Mucosa of gallbladder (tissue), 1 donor: ENCODE data around the gene RPS24. TPM values are rescaled to one million over a fixed set of nuclear protein-coding genes. Genes with fewer than 3 reads are reported as not detected.
"Not testable (repeated sequence)": the region's sequence is repeated elsewhere in the genome, so short reads cannot be mapped to it uniquely, and the experiment has no call there.

Source experiments
- DNase-seq: peaks from one replicate; pipeline ENCODE4 v3.0.0-alpha.2; 2020; ENCODE audit warnings: low spot score
- total RNA-seq: library from RNA; stranded (reverse); gene quantifications from one replicate; pipeline ENCODE4 v1.2.1, GENCODE V29; 2021
- donor health status: DM: no; HTN: no; CAD: no.

Gene RPS24
- 978 TPM for total RNA-seq

- DNase-seq, result peak; percentile 98
Observed at GRCh38 chr10:78033637-78034470, at the start of gene RPS24. Gene RPS24, plus strand, starts transcription at chr10:78033863. Its CDS starts 39 bp downstream, at chr10:78033902.

DNA sequence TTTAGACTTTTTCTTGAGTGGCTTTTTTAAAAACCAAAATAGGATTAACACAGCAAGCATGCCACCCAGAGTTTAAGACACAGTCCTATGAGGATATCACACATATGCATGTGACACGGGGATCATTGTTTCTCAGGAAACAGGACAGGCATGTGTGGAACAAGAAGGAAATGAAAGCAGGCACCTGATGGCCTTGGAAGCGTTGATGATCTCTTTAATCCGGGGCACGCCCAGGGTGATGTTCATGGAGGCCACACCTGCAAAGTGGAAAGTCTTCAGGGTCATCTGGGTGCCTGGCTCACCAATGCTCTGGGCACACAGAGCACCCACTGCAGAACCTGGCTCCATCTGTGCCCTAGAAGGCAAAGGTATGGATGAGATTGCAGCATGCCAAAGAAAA lies 48.7 kb upstream of the RPS24 start:
- DNase-seq, result no peak

GRCh38 chr10:77987671-77988255 lies 45.9 kb upstream of the RPS24 start:
- no peak for DNase-seq

GRCh38 chr10:77989081-77989724 lies 44.5 kb upstream of the RPS24 start:
- DNase-seq, result no peak

GRCh38 chr10:77993620-77994019 lies 40.0 kb upstream of the RPS24 start:
- DNase-seq, result no peak

GRCh38 chr10:77998780-77999179 lies 34.9 kb upstream of the RPS24 start:
- not testable (repeated sequence) for DNase-seq

GRCh38 chr10:78000206-78000605 lies 33.5 kb upstream of the RPS24 start:
- no peak for DNase-seq

DNA sequence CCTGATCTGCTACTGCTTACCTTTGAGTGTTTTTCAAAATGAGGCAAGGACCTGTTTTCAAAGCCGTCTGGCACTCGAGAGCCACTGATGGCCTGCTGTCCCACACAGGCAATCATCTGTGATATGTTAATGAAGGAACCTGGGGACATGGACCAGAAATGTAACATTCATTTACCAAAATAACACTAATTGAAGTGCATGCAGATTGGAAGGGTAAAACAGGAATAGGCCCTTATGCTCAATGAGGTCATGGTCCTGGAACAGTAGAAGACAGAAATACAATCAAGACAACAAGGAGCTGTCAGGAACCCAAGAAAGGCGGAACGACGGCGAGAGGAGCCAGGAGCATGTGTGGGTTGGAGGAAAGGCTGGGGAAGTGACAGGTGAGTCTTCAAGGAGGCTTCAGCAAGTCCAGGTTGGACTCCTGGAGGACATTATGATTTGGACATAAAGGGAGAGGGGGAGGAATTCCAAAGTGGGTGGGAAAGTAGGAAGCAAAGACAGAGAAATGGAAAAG lies 32.6 kb upstream of the RPS24 start:
- DNase-seq, result no peak

DNA sequence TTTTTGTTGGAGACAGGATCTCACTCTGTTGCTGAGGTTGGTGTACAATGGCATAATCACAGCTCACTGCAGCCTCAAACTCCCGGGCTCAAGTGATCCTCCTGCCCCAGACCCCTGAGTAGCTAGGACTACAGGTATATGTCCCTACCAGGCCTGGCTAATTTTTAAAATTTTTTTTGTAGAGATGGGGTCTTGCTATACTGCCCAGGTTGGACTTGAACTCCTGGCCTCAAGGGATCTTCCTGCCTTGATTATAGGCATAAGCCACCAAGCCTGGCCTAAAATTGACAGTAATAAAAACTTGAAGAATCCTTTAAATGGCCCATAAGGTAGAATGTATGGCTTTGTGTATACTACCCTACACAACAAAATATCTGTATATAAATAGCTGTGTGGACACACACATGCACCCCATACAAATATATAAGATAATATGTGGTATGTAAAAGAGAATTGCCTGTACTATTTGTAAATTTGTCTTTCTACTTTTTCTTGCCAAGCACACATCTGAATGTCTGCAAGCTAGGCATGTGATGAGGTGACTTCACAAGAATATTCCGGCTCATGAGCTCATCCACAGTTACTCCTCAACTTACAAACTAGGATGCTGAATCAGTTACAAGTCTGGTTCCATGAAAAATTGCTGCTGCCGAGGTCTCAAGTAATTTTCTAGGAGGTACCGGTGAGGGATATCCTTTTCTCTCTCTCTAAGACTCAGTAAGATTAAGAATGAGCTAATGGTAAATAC lies 30.9 kb upstream of the RPS24 start:
- DNase-seq, result no peak

DNA sequence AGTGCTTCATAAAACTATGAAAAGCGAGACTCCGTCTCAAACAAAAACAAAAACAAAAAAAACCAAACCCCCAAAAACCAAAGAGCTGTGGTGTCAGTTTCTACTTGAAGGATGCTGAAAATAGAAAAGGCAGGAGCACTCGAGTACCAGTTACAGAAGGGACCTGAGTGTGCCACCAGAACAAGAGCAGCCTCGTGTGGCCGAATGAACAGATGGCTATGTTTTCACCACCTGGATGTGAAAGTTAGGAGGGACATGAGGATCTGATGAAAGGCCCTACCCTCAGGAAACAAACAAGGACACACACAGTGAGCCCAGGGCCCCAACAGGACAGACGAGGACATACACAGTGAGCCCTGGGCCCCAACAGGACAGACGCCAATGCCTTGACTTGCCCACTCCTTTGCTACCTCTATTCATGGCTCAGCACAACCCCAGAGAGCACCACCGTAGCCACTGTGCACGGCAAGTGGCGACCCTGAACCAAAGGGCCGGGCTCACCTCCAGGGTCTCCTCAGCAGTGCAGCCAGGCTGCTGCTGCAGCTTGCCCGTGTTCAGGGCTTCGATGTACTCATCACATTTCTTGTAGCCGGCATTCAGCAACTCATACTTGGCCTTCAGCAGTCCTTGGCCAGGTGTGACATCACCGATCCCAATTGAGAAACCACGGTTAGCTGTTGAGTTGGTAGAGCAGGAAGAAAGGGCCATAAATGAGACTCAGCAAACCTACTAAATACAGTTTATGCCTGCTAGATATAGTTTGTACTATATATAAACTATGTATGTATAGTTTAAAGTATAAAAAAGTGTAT lies 29.2 kb upstream of the RPS24 start:
- DNase-seq, result no peak

- no peak for DNase-seq
Observed at GRCh38 chr10:78007172-78007571, 26.5 kb upstream of the RPS24 start.

DNA sequence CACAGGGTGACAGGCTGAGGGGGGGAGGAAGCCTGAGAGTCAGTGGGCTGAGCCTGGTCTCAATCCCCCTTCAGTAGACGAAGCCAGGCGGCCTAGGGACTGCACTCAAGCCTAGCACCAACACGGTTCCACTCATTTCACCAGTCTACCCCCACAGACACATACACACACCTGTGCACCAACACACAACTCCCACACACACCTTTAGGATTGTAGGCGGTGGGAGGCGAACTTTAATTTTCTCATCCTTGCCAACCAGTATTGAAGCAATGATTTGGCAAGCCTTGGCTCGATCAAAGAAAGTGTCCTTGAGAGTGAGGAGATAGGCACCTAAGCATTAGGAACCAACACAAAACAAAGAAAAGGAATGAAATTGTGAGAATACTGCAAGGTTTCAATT lies 24.0 kb upstream of the RPS24 start:
- no peak for DNase-seq

GRCh38 chr10:78010278-78010677 lies 23.4 kb upstream of the RPS24 start:
- no peak for DNase-seq

- no peak for DNase-seq
Observed at GRCh38 chr10:78011065-78011464, 22.6 kb upstream of the RPS24 start.

GRCh38 chr10:78013564-78013963 lies 20.1 kb upstream of the RPS24 start:
- DNase-seq, result no peak

DNA sequence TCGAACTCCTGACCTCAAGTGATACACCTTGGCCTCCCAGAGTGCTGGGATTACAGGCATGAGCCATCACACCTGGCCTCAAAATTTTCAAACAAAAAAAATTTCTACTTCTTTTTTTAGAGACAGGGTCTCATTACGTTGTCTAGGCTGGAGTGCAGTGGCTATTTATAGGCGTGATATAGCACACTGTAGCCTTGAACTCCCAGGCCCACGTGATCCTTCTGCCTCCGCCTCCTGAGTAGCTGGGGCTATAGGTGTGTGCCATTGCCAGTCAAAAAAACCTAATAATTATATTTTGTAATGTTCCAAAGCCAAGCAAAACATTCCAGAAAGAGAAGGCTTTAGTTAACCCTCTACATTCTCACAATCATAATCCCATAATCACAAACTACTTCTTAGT lies 18.1 kb upstream of the RPS24 start:
- no peak for DNase-seq

- no peak for DNase-seq
Observed at GRCh38 chr10:78017856-78018255, 15.8 kb upstream of the RPS24 start.

DNA sequence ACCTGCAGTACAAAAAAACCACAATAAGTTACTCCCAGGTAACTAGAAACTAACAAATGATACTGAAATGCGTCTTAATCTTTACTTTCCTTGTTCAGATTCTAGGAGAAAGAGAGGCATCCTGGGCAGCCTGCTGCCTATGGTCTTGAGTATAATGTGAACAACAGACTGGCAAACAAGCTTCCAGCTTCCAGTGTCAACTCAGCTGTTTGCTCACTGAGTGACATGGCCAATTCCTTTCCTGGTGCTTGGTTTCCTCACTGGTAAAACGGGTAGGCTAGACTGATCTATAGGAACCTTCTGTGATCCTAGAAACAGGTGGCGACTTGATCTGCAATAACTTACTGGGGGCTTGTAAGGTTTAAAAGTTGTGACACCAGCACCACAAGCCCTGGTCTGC lies 14.4 kb upstream of the RPS24 start:
- DNase-seq, result no peak

DNA sequence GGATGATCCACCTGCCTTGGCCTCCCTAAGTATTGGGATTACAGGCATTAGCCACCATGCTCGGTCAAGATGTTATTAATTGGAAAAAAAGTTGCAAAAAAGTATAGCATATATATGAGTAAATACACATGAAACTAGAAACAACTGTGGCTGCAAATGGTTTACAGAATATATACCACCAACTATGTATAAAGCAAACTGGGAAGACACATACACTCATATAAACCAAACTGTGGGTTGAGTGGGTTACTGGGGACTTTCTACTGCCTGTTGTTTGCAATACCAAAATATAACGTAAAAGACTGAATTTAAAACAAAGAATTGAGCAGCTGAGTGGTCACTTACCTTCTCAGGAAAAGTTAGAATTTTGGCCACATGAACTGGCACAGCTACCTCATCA lies 12.5 kb upstream of the RPS24 start:
- DNase-seq, result no peak

GRCh38 chr10:78023741-78024140 lies 9.9 kb upstream of the RPS24 start:
- no peak for DNase-seq

DNA sequence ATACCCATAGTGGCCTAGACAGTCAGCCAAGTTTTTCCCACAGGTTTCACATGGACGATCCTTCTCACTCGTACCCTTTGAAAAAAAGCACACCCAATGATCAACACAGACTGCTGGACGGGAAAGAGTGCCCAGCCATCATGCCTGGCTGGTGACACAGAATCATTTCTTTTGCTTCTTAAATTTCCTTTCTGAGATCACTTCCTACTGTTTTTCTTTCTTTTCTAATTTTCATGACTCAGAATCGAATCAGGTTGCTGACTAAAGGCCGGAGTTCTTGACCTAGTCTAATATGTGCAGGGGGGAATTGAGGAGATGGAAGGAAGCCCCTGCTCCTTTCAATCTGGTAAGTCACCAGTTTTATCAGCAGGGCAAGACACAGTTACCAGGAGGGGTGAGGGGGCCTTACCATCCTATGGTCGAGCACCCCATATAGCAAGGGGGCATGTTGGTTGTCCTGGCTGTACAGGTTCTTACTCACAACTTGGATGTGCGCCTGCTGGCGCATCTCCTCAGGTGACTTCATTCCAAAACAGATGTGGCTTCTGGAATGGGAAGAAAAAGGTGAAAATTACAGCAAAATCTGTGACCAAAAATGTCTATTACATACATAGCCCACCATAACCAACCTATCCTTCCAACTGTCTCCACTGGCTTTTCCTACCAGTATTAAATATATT lies 7.8 kb upstream of the RPS24 start:
- DNase-seq, result no peak
